Nephron (organoid): ENCODE data around the gene STX1A.

ENCODE experiments used
- H3K27ac Mint-ChIP-seq, 3 experiments: 2 replicates each; pipeline ENCODE4 v1.8.0; 2020; ENCODE audit warnings: mixed read lengths in 3 of 3, mild to moderate bottlenecking in 2 of 3, moderate library complexity in 1 of 3
- H3K27me3 Mint-ChIP-seq: 2 replicates; pipeline ENCODE4 v1.8.0; 2021; ENCODE audit warnings: low read depth, mild to moderate bottlenecking, moderate library complexity, mixed read lengths
- H3K36me3 Mint-ChIP-seq: 2 replicates; pipeline ENCODE4 v1.8.0; 2020; ENCODE audit warnings: low read depth, mixed read lengths
- H3K4me1 Mint-ChIP-seq: 2 replicates; pipeline ENCODE4 v1.8.0; 2020; ENCODE audit warnings: mixed read lengths
- H3K4me3 Mint-ChIP-seq, 3 experiments: 2 replicates each; pipeline ENCODE4 v1.8.0; 2020; ENCODE audit warnings: mild to moderate bottlenecking in 3 of 3, mixed read lengths in 3 of 3, moderate library complexity in 2 of 3
- H3K9me3 Mint-ChIP-seq: 2 replicates; pipeline ENCODE4 v1.8.0; 2020; ENCODE audit warnings: mixed read lengths
- CTCF ChIP-seq, 3 experiments: fragments of 200-600 bp; sonication (generic); IDR thresholded peaks; one replicate each; pipeline ENCODE4 v1.5.0; 2021; ENCODE audit warnings: antibody characterized with exemption in 3 of 3; ENCODE audit not compliant: unreplicated experiment in 3 of 3

The STX1A gene

GRCh38 chr7:73706126-73707044 is 13.1 kb downstream of the STX1A start:
- no peak for TF ChIP-seq CTCF (IDR thresholded peaks at IDR 0.05; ENCODE audit: unreplicated experiment in 3 of 3)
- peak overlapping the region; percentile 30 to 81 (median 59) for H3K27ac Mint-ChIP-seq
- H3K9me3 Mint-ChIP-seq, result no peaks in the 10 kb centered on the region
- peaks cover 40% of the 10 kb centered on the region for H3K4me1 Mint-ChIP-seq
- peak overlapping the region in 2 of 3 experiments; percentile 21 to 59 for H3K4me3 Mint-ChIP-seq
- peaks cover 10% of the 10 kb centered on the region for H3K36me3 Mint-ChIP-seq
- no peaks in the 10 kb centered on the region for H3K27me3 Mint-ChIP-seq

- Mint-ChIP-seq H3K4me3 (peak overlapping the region in 1 of 3 experiments; percentile 73), H3K27ac (peak overlapping the region in 2 of 3 experiments; percentile 43 to 59), H3K9me3 (no peaks in the 10 kb centered on the region), H3K36me3 (peaks cover 10% of the 10 kb centered on the region), H3K4me1 (peaks cover 40% of the 10 kb centered on the region), H3K27me3 (no peaks in the 10 kb centered on the region)
- no peak for TF ChIP-seq CTCF (IDR thresholded peaks at IDR 0.05; ENCODE audit: unreplicated experiment in 3 of 3)
Measured at GRCh38 chr7:73705551-73705920, 13.9 kb downstream of the STX1A start.

GRCh38 chr7:73704640-73705550 is 14.6 kb downstream of the STX1A start:
- Mint-ChIP-seq H3K27me3 (no peaks in the 10 kb centered on the region), H3K36me3 (peaks cover 10% of the 10 kb centered on the region), H3K9me3 (no peaks in the 10 kb centered on the region), H3K4me1 (peaks cover 40% of the 10 kb centered on the region), H3K4me3 (peak overlapping the region in 2 of 3 experiments; percentile 54 to 73), H3K27ac (peak overlapping the region in 2 of 3 experiments; percentile 43 to 59)
- TF ChIP-seq CTCF (IDR thresholded peaks at IDR 0.05; ENCODE audit: unreplicated experiment in 3 of 3), result no peak

GRCh38 chr7:73703757-73704639 is 15.5 kb downstream of the STX1A start:
- TF ChIP-seq CTCF (IDR thresholded peaks at IDR 0.05; ENCODE audit: unreplicated experiment in 3 of 3), result no peak
- Mint-ChIP-seq H3K9me3 (no peaks in the 10 kb centered on the region), H3K27ac (peak overlapping the region in 1 of 3 experiments; percentile 10), H3K4me3 (peak overlapping the region; percentile 8 to 45 (median 36)), H3K27me3 (no peaks in the 10 kb centered on the region), H3K36me3 (peaks cover 10% of the 10 kb centered on the region), H3K4me1 (peaks cover 40% of the 10 kb centered on the region)

GRCh38 chr7:73703225-73703624 is 16.2 kb downstream of the STX1A start:
- Mint-ChIP-seq H3K27ac (no peak overlapping the region), H3K27me3 (no peaks in the 10 kb centered on the region), H3K4me1 (peaks cover 40% of the 10 kb centered on the region), H3K4me3 (peak overlapping the region; percentile 8 to 42 (median 36)), H3K36me3 (peaks cover 15% of the 10 kb centered on the region), H3K9me3 (no peaks in the 10 kb centered on the region)
- no peak for TF ChIP-seq CTCF (IDR thresholded peaks at IDR 0.05; ENCODE audit: unreplicated experiment in 3 of 3)
